Measurements from ENCODE around the gene ANKH. TPM values are rescaled to one million over a fixed set of nuclear protein-coding genes. Genes with fewer than 3 reads are reported as not detected.

The ANKH gene
- total RNA-seq, 1 experiment from 2014 or later: 53.2 TPM

DNA sequence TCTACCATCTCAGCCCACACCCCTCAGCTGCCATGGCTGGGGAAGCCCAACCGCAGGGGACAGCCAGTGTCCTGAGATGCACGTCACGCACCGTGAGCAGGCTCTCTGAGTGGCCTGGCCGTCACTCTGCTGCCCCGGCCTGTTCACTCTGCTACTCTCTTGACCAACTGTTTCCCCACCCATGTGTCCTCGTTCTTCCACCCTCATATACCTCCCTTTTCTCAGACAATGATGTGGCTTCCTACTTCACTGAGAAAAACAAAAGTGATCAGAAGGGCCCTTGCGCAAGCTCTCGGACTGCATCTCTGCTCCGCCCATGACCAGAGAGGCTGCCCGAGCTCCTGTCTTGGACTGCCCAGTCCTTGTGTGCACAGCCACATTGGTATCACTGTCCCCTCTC, 159.4 kb downstream of the ANKH start:
- CTCF ChIA-PET: no interaction called here
- no peak for DNase-seq
- peaks cover 25% of the 10 kb centered on the region for H3K36me3 Mint-ChIP-seq (ENCODE audit: insufficient read depth, unreplicated experiment)
- no peaks in the 10 kb centered on the region for H3K4me1 Mint-ChIP-seq (ENCODE audit: low read depth, unreplicated experiment)
- no TSS peak for BruUV-seq (replicated peaks)
- intact Hi-C loops (cut with micrococcal nuclease; ENCODE audit: unreplicated experiment): no loop called here
- H3K9me3 Mint-ChIP-seq (ENCODE audit: low read depth, unreplicated experiment): no peaks in the 10 kb centered on the region
- TF ChIP-seq, protein P1, sequence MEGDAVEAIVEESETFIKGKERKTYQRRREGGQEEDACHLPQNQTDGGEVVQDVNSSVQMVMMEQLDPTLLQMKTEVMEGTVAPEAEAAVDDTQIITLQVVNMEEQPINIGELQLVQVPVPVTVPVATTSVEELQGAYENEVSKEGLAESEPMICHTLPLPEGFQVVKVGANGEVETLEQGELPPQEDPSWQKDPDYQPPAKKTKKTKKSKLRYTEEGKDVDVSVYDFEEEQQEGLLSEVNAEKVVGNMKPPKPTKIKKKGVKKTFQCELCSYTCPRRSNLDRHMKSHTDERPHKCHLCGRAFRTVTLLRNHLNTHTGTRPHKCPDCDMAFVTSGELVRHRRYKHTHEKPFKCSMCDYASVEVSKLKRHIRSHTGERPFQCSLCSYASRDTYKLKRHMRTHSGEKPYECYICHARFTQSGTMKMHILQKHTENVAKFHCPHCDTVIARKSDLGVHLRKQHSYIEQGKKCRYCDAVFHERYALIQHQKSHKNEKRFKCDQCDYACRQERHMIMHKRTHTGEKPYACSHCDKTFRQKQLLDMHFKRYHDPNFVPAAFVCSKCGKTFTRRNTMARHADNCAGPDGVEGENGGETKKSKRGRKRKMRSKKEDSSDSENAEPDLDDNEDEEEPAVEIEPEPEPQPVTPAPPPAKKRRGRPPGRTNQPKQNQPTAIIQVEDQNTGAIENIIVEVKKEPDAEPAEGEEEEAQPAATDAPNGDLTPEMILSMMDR (IDR thresholded peaks at IDR 0.05; ENCODE audit: unreplicated experiment): no peak
- H3K4me3 Mint-ChIP-seq (ENCODE audit: low read depth, unreplicated experiment): no peak overlapping the region
- H3K27me3 Mint-ChIP-seq (ENCODE audit: unreplicated experiment): no peaks in the 10 kb centered on the region
- no peak overlapping the region for H3K27ac Mint-ChIP-seq (ENCODE audit: unreplicated experiment)

DNA sequence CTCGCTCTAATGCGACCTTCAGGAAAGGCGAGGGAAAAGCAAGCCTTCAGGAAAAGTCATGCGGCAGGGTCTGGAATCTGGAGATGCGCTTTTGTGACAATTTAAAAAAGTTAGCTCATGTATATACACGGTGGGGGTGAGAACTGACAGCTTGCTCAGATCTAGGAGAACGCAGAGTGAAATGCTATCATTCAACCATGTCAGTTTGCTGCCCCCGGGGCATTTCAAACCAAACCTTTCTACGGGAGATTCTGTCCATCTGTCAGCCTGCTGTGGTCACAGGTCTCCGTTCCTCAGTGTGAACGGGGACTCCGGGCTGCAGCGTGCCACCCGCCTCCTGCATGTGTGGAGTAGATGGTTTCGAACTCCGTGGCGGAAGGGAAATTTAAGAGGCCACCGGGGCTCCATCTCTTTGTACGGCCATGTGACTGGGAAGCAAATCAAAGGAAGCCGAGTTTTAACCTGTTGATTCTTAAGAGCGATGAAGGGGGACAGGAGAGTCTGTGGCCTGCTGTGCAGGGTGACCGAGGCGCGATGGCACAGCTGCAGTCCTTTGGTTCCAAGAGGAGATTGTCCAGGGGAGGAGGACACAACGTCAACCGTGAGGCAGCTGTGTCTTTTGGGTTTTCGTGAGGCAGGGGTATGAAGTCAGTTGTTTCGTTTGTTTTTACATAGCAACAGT, 161.1 kb downstream of the ANKH start:
- Mint-ChIP-seq H3K4me1 (ENCODE audit: low read depth, unreplicated experiment) (no peaks in the 10 kb centered on the region), H3K4me3 (ENCODE audit: low read depth, unreplicated experiment) (no peak overlapping the region), H3K9me3 (ENCODE audit: low read depth, unreplicated experiment) (no peaks in the 10 kb centered on the region), H3K27me3 (ENCODE audit: unreplicated experiment) (no peaks in the 10 kb centered on the region), H3K27ac (ENCODE audit: unreplicated experiment) (no peak overlapping the region), H3K36me3 (ENCODE audit: insufficient read depth, unreplicated experiment) (peaks cover 17% of the 10 kb centered on the region)
- no peak for DNase-seq
- BruUV-seq (replicated peaks): no TSS peak
- CTCF ChIA-PET: no interaction called here
- intact Hi-C loops (cut with micrococcal nuclease; ENCODE audit: unreplicated experiment): no loop called here
- TF ChIP-seq, protein P1 (IDR thresholded peaks at IDR 0.05; ENCODE audit: unreplicated experiment): no peak

DNA sequence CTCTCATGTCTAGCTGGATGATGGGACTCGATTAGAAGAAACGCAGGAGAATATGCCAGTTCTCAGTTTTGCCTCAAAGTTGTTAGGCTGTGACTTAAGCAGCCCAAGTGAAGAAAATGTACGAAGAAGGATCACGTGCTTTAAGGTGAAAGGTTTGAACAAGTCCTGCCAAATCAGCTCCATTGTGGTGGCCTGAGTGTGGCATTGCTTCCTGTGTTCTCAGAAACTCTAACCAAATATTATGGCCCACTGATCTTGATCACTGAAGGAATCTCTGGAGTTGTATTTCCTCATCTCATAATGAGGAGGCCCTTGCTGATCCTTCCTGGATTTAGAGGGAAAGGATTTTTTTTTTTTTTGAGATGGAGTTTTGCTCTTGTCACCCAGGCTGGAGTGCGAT, 163.0 kb downstream of the ANKH start:
- CTCF ChIA-PET: no interaction called here
- intact Hi-C loops (cut with micrococcal nuclease; ENCODE audit: unreplicated experiment): no loop called here
- BruUV-seq (replicated peaks): no TSS peak
- Mint-ChIP-seq H3K27ac (ENCODE audit: unreplicated experiment) (no peak overlapping the region), H3K4me1 (ENCODE audit: low read depth, unreplicated experiment) (no peaks in the 10 kb centered on the region), H3K36me3 (ENCODE audit: insufficient read depth, unreplicated experiment) (peaks cover 26% of the 10 kb centered on the region), H3K27me3 (ENCODE audit: unreplicated experiment) (no peaks in the 10 kb centered on the region), H3K4me3 (ENCODE audit: low read depth, unreplicated experiment) (no peak overlapping the region), H3K9me3 (ENCODE audit: low read depth, unreplicated experiment) (no peaks in the 10 kb centered on the region)
- DNase-seq: no peak
- TF ChIP-seq, protein P1 (IDR thresholded peaks at IDR 0.05; ENCODE audit: unreplicated experiment): no peak

DNA sequence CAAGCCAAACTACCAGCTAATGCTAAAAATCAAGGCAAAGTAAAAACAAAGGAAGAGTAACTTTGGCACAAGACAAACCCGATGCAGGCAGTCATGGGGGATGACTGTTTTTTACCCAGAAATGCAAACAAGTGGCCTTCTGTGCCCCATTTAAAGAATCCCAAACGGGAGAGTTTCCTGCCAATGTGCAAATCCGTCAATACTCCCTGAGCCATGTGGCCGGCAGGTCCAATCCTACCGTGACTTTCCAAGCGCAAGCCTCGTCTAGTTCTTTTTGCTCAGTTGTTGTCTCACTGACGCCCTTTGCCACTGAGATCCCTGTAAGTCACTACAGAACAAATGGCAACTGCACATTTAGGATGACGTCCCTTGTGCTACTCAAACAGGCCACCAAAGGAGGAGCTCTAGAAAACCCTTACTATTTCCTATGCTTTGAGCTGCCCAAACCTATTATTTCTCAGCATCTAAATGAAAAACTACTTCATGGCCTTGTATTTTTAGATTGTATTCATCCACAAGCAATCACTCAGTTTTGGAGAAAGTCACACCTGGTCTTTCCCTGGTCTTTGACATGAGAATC, 163.7 kb downstream of the ANKH start:
- no peaks in the 10 kb centered on the region for H3K27me3 Mint-ChIP-seq (ENCODE audit: unreplicated experiment)
- H3K9me3 Mint-ChIP-seq (ENCODE audit: low read depth, unreplicated experiment): no peaks in the 10 kb centered on the region
- TF ChIP-seq, protein P1 (IDR thresholded peaks at IDR 0.05; ENCODE audit: unreplicated experiment): no peak
- DNase-seq: no peak
- peaks cover 29% of the 10 kb centered on the region for H3K36me3 Mint-ChIP-seq (ENCODE audit: insufficient read depth, unreplicated experiment)
- H3K27ac Mint-ChIP-seq (ENCODE audit: unreplicated experiment): no peak overlapping the region
- no TSS peak for BruUV-seq (replicated peaks)
- no peaks in the 10 kb centered on the region for H3K4me1 Mint-ChIP-seq (ENCODE audit: low read depth, unreplicated experiment)
- no peak overlapping the region for H3K4me3 Mint-ChIP-seq (ENCODE audit: low read depth, unreplicated experiment)
- CTCF ChIA-PET: no interaction called here
- intact Hi-C loops (cut with micrococcal nuclease; ENCODE audit: unreplicated experiment): no loop called here
